Measurements from ENCODE around the gene NUP35. TPM values are rescaled to one million over a fixed set of nuclear protein-coding genes. Genes with fewer than 3 reads are reported as not detected.

NUP35 gene
- total RNA-seq, 1 experiment from 2014 or later, result 33.4 TPM

- no peaks in the 10 kb centered on the region; the same call in 1 of the 2 replicates for H4K20me1 ChIP-seq (ENCODE audit: insufficient read depth)
- TF ChIP-seq, protein P1, sequence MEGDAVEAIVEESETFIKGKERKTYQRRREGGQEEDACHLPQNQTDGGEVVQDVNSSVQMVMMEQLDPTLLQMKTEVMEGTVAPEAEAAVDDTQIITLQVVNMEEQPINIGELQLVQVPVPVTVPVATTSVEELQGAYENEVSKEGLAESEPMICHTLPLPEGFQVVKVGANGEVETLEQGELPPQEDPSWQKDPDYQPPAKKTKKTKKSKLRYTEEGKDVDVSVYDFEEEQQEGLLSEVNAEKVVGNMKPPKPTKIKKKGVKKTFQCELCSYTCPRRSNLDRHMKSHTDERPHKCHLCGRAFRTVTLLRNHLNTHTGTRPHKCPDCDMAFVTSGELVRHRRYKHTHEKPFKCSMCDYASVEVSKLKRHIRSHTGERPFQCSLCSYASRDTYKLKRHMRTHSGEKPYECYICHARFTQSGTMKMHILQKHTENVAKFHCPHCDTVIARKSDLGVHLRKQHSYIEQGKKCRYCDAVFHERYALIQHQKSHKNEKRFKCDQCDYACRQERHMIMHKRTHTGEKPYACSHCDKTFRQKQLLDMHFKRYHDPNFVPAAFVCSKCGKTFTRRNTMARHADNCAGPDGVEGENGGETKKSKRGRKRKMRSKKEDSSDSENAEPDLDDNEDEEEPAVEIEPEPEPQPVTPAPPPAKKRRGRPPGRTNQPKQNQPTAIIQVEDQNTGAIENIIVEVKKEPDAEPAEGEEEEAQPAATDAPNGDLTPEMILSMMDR (IDR thresholded peaks at IDR 0.05 in 2 of 3, conservative IDR thresholded peaks at IDR 0.05 in 1 of 3; ENCODE audit: borderline replicate concordance in 1 of 3, insufficient read depth in 1 of 3, low read depth in 2 of 3, low read length in 2 of 3), result no peak
- TF ChIP-seq YY1 (IDR thresholded peaks at IDR 0.05; ENCODE audit: extremely low read depth, insufficient replicate concordance, low read depth, low read length) (no peak), FOSL1 (IDR thresholded peaks at IDR 0.05; ENCODE audit: low read depth) (no peak), SRF (IDR thresholded peaks at IDR 0.05; ENCODE audit: low read depth) (no peak), POLR2A (IDR thresholded peaks at IDR 0.05; ENCODE audit: borderline replicate concordance, extremely low read depth, insufficient read depth, insufficient read length) (no peak), REST (IDR thresholded peaks at IDR 0.05; ENCODE audit: low read depth) (no peak), ELF1 (IDR thresholded peaks at IDR 0.05; ENCODE audit: borderline replicate concordance, low read depth) (no peak), EZH2phosphoT487 (IDR thresholded peaks at IDR 0.05; ENCODE audit: borderline replicate concordance) (no peak), POLR2AphosphoS5 (IDR thresholded peaks at IDR 0.05; ENCODE audit: low read depth, low read length) (no peak), SIN3A (IDR thresholded peaks at IDR 0.05; ENCODE audit: low read depth) (no peak), EZH2 (IDR thresholded peaks at IDR 0.05) (no peak), JUND (IDR thresholded peaks at IDR 0.05) (no peak), ZFX (IDR thresholded peaks at IDR 0.05) (no peak), TCF7L2 (IDR thresholded peaks at IDR 0.05; ENCODE audit: borderline replicate concordance, extremely low read depth, insufficient read depth, insufficient read length) (no peak)
- TF ChIP-seq, protein P2, sequence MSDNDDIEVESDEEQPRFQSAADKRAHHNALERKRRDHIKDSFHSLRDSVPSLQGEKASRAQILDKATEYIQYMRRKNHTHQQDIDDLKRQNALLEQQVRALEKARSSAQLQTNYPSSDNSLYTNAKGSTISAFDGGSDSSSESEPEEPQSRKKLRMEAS (IDR thresholded peaks at IDR 0.05), result no peak
- ChIA-PET RAD21 (ENCODE audit: low non-redundant PET in 1 of 2, low total read pairs in 2 of 2, uncharacterized antibody in 2 of 2, unreplicated experiment in 2 of 2) (no interaction called here), POLR2A (no interaction called here), CTCF (no interaction called here)
- peaks cover 66% of the 10 kb centered on the region for H3K79me2 ChIP-seq (ENCODE audit: insufficient read depth, low read length)
- peak overlapping the region; percentile 96; the same call in 1 of the 2 replicates for H3K27ac ChIP-seq (ENCODE audit: low read depth, low read length)
- H3K9me2 ChIP-seq (ENCODE audit: insufficient read depth), result no peaks in the 10 kb centered on the region
- no peak for ATAC-seq
- no peaks in the 10 kb centered on the region for H3K27me3 ChIP-seq (ENCODE audit: insufficient read depth, low read length)
- H2AFZ ChIP-seq (ENCODE audit: low read depth, low read length, poor library complexity, severe bottlenecking), result no peak overlapping the region
- H3K4me3 ChIP-seq (replicated peaks in 1 of 2; ENCODE audit: low read depth in 1 of 2, low read length in 2 of 2), result peak overlapping the region; percentile 66 to 76
- peak overlapping the region; percentile 72 for H3K9ac ChIP-seq (ENCODE audit: low read length)
- H3K36me3 ChIP-seq (ENCODE audit: control insufficient read depth in 1 of 2, insufficient read depth in 2 of 2, low read length in 2 of 2), result peaks cover 0 to 4% of the 10 kb centered on the region in 2 experiments; a peak in 1 of 4 replicates
- H3K4me1 ChIP-seq (ENCODE audit: control insufficient read depth in 1 of 2, insufficient read depth in 2 of 2, low read length in 2 of 2), result peaks cover 7 to 19% of the 10 kb centered on the region in 2 experiments; a peak in 3 of 4 replicates
- no TSS peak for BruUV-seq (replicated peaks)
- intact Hi-C loops (cut with micrococcal nuclease), result no loop called here
- no peaks in the 10 kb centered on the region for H3K9me3 ChIP-seq (ENCODE audit: control insufficient read depth in 1 of 2, insufficient read depth in 1 of 2, low read depth in 1 of 2, low read length in 2 of 2)
- DNase-seq (ENCODE audit: low read depth, low spot score), result no peak
- peak overlapping the region; percentile 77 for H3K4me2 ChIP-seq (ENCODE audit: low read length)
Observed at GRCh38 chr2:183125659-183126341, 1.6 kb downstream of the NUP35 start.
